Esophagus muscularis mucosa (tissue), 4 donors: ENCODE results near the gene DZIP1. TPM values are rescaled to one million over a fixed set of nuclear protein-coding genes. Genes with fewer than 3 reads are reported as not detected.
A peak's percentile ranks its signal among the peaks of the same experiment; 100 is the strongest.

Experiments
- DNase-seq: peaks from one replicate; pipeline ENCODE4 v3.0.0-alpha.2; 2017; ENCODE audit errors: extremely low spot score
- H3K27ac ChIP-seq, 4 donors: fragments of 200-600 bp; sonication (generic); replicated peaks in 1 of 4; 1 replicate in 3 of 4; 2 replicates in 1 of 4; pipeline ENCODE4 v1.5.1; 2016 to 2019; ENCODE audit warnings: mild to moderate bottlenecking in 1 of 4
- H3K27me3 ChIP-seq, 4 donors: fragments of 200-600 bp; sonication (generic); one replicate each; pipeline versions ENCODE4 v1.5.1 to v1.6.0; 2016 to 2019
- H3K36me3 ChIP-seq, 4 donors: fragments of 200-600 bp; sonication (generic); one replicate each; pipeline ENCODE4 v1.5.1; 2016 to 2019
- H3K4me1 ChIP-seq, 4 donors: fragments of 200-600 bp; sonication (generic); one replicate each; pipeline ENCODE4 v1.5.1; 2016 to 2019
- H3K4me3 ChIP-seq, 4 donors: fragments of 200-600 bp; sonication (generic); 1 replicate in 2 of 4; 2 replicates in 2 of 4; pipeline ENCODE4 v1.5.1; 2016 to 2019; ENCODE audit warnings: mild to moderate bottlenecking in 4 of 4, moderate library complexity in 1 of 4
- H3K9me3 ChIP-seq, 4 donors: fragments of 200-600 bp; sonication (generic); 1 replicate in 3 of 4; 2 replicates in 1 of 4; pipeline ENCODE4 v1.5.1; 2016 to 2019
- EP300 ChIP-seq: sonication (generic); formaldehyde crosslinking; IDR thresholded peaks from one replicate; pipeline ENCODE4 v1.6.1; 2017; ENCODE audit warnings: antibody characterized with exemption
- POLR2A ChIP-seq: fragments of 450-650 bp; IDR thresholded peaks from one replicate; pipeline ENCODE4 v1.6.1; 2017; ENCODE audit warnings: antibody characterized with exemption, moderate library complexity, mild to moderate bottlenecking, low read depth
- POLR2AphosphoS5 ChIP-seq, 2 donors: sonication (generic); formaldehyde crosslinking; IDR thresholded peaks; one replicate each; pipeline ENCODE4 v1.6.1; 2017; ENCODE audit warnings: antibody characterized with exemption in 2 of 2
- WGBS: methylation state at CpG from one replicate; pipeline ENCODE4 v1.1.5; 2018; 5-methylcytosine and 5-hydroxymethylcytosine counted together
- intact Hi-C: fragments of 100-400 bp; cut with DNase I; formaldehyde crosslinking; loops from one replicate; pipeline ENCODE4 v1.15.1; 2023
- total RNA-seq, 4 donors: library from RNA; depleted of rRNA; stranded (reverse); fragments of >200 nt; gene quantifications; one replicate each; pipeline versions ENCODE4 v1.1.0 to v1.2.1, GENCODE V29; 2016
- TF ChIP-seq, protein P1 (sequence below), 3 experiments: fragments of 200-600 bp in 2 of 3; fragments of 450-650 bp in 1 of 3; sonication (generic) in 2 of 3; IDR thresholded peaks; one replicate each; pipeline ENCODE4 v1.5.1; 2017 to 2019; ENCODE audit warnings: antibody characterized with exemption in 3 of 3, mild to moderate bottlenecking in 2 of 3, moderate library complexity in 1 of 3

DZIP1 gene
- total RNA-seq, 4 donors from 2014 or later, result 14.5 to 31.3 (median 22.2) TPM

DNA sequence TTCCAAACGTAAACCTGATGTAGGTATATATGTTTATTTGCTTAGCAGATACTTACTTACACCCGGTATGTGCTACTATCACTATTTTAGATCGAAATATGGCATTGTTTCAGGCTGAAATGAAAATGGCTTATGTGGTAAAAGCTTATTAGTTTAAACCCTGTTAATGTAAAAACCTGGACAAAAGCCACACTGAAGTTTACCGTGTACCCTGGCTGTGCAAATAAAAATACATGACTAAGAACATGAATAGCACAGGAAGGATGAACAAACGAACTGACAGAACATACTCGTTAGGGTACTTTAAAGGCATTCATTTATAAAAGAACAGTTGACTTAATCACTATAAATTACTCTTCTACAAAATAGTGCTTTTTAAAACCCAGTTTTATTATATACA lies 85.4 kb downstream of the DZIP1 start:
- WGBS, result 77% methylated on average over 6 of the region's 6 CpGs
- no peak for DNase-seq
- intact Hi-C loops, result no loop called here
- no peak overlapping the region for H3K27ac ChIP-seq
- H3K4me1 ChIP-seq, result no peaks in the 10 kb centered on the region
- peaks cover 0 to 26% (median 0%) of the 10 kb centered on the region in 4 donors for H3K27me3 ChIP-seq
- no peaks in the 10 kb centered on the region for H3K9me3 ChIP-seq
- TF ChIP-seq EP300, result no peak
- TF ChIP-seq, protein P1, sequence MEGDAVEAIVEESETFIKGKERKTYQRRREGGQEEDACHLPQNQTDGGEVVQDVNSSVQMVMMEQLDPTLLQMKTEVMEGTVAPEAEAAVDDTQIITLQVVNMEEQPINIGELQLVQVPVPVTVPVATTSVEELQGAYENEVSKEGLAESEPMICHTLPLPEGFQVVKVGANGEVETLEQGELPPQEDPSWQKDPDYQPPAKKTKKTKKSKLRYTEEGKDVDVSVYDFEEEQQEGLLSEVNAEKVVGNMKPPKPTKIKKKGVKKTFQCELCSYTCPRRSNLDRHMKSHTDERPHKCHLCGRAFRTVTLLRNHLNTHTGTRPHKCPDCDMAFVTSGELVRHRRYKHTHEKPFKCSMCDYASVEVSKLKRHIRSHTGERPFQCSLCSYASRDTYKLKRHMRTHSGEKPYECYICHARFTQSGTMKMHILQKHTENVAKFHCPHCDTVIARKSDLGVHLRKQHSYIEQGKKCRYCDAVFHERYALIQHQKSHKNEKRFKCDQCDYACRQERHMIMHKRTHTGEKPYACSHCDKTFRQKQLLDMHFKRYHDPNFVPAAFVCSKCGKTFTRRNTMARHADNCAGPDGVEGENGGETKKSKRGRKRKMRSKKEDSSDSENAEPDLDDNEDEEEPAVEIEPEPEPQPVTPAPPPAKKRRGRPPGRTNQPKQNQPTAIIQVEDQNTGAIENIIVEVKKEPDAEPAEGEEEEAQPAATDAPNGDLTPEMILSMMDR (IDR thresholded peaks at IDR 0.05), result no peak
- no peak for TF ChIP-seq POLR2A
- H3K36me3 ChIP-seq, result no peaks in the 10 kb centered on the region
- no peak overlapping the region for H3K4me3 ChIP-seq

DNA sequence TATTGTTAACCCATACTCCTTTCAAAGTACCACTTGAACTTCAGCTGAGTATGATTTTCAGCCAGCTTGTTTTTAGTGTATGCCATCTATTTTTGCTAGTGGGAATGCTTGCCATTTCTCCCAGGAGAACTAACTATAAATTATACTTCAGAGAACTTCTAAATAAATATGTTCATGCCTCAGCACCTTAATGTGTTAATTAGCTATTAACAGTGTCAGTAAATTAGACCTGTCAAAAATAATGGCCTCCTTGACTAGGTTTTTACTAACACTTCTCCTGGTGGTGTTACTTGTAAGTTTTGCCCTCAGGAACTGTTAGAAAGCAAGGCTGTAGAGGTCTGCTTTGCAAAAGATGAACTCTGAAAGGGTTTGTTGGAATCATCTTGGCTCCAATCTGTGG lies 87.5 kb downstream of the DZIP1 start:
- H3K27me3 ChIP-seq, result peaks cover 0 to 47% (median 15%) of the 10 kb centered on the region in 4 donors
- H3K9me3 ChIP-seq, result no peaks in the 10 kb centered on the region
- H3K36me3 ChIP-seq, result no peaks in the 10 kb centered on the region
- H3K4me1 ChIP-seq, result peaks cover 5 to 16% (median 14%) of the 10 kb centered on the region in 4 donors
- intact Hi-C loops, result no loop called here
- no peak for TF ChIP-seq POLR2AphosphoS5 (IDR thresholded peaks at IDR 0.05)
- TF ChIP-seq, protein P1 (IDR thresholded peaks at IDR 0.05), result no peak
- TF ChIP-seq POLR2A, result no peak
- TF ChIP-seq EP300, result no peak
- DNase-seq, result no peak
- no peak overlapping the region for H3K27ac ChIP-seq
- H3K4me3 ChIP-seq, result no peak overlapping the region

DNA sequence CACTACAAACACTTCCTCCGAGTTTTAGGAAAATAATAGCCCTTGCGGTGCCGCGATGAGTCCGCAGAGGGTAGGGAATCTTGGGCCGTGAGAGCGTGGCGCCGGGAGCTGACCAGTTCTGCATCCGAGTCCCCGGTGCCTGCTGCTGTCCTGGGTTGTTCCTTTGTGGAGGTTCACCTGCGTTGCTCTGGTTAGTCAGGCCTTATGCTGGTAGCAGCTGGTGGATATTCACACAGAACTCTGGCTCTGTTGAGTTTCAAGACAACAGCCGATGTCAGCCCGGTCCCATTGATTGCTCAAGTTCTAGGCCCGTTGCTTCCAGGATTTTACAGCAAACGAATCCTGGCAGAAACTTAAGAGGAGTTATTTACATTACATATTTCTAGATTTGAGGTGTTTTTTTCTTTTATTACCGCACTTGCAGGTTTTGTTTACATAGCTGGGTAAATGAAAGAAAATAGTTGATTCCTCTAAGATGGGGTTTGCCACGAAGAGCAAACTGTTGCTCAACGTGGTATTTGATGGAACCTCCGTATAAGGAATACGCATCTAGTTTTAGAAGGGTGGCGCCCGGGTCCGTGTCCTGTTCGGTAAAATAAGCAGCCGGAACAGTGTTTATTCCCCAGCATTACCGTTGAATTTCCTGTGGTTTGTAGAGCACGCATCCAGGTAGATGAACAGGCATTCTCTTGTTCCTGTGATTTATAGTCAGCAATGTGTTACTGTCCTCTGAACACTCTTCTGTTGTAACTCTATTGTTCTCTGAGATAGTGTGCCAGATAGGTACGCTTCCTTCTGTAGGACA lies 90.7 kb downstream of the DZIP1 start:
- no peak for DNase-seq
- no peaks in the 10 kb centered on the region for H3K36me3 ChIP-seq
- H3K4me1 ChIP-seq, result peaks cover 5 to 16% (median 14%) of the 10 kb centered on the region in 4 donors
- H3K9me3 ChIP-seq, result no peaks in the 10 kb centered on the region
- intact Hi-C loops, result no loop called here
- H3K27ac ChIP-seq, result no peak overlapping the region
- TF ChIP-seq POLR2A (no peak), EP300 (no peak), POLR2AphosphoS5 (IDR thresholded peaks at IDR 0.05) (no peak)
- TF ChIP-seq, protein P1 (IDR thresholded peaks at IDR 0.05), result no peak
- H3K4me3 ChIP-seq, result no peak overlapping the region
- 50% methylated on average over 29 of the region's 29 CpGs for WGBS
- H3K27me3 ChIP-seq, result peaks cover 0 to 71% (median 15%) of the 10 kb centered on the region in 4 donors

DNA sequence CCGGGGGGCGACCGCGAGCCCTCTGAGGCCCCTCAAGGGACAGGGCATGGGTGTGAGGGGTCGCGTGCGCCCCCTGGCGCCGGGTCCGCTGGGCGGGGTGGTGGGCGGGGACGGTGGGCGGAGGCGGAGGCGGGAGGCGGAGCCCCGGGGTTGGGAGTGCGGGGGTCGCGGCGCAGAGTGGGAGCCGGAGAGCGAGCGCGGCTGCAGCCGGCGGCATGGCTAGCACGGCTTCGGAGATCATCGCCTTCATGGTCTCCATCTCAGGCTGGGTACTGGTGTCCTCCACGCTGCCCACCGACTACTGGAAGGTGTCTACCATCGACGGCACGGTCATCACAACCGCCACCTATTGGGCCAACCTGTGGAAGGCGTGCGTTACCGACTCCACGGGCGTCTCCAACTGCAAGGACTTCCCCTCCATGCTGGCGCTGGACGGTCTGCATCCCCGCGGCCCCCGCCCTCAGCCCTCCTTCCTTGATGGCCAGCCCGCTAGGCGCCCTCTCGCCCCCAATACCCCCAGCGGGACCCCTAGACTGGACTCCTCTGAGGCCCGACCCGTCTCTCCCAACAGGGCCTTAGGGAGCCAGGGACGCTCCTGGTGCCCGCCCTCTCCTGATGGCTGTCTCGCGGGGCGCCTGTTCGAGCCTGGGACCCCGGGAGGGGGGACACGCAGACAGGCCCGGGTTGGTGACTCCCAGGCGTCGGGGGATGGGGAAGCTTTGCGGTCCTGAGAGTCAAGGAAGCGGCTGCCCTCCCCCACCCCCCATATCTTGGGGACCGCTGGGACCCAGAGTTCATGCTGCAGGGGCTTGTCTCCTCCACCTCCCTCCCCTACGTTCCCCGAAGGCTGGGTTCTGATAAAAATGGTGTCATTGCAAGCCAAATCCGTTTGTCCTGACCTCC lies 91.7 kb downstream of the DZIP1 start, which contains the start of gene CLDN10:
Gene CLDN10, plus strand, starts transcription at position 182 of the 903 bp plus-strand sequence. Its CDS starts 34 bp downstream, at position 216.
- H3K36me3 ChIP-seq, result no peaks in the 10 kb centered on the region
- no peak within 1 kb of the TSS for H3K27ac ChIP-seq
- H3K4me1 ChIP-seq, result peaks cover 5 to 16% (median 14%) of the 10 kb centered on the region in 4 donors
- peaks cover 0 to 61% (median 15%) of the 10 kb centered on the region in 4 donors for H3K27me3 ChIP-seq
- no peak for DNase-seq
- WGBS, result 6% methylated on average over 11 of the region's 70 CpGs
- peak within 1 kb of the TSS in 2 of 4 donors; percentile 16 to 42 for H3K4me3 ChIP-seq
- TF ChIP-seq, protein P1 (IDR thresholded peaks at IDR 0.05), result no peak
- TF ChIP-seq POLR2A, result no peak
- intact Hi-C loops, result no loop called here
- H3K9me3 ChIP-seq, result no peaks in the 10 kb centered on the region
